ENCODE data around the gene GBP1. TPM values are rescaled to one million over a fixed set of nuclear protein-coding genes. Genes with fewer than 3 reads are reported as not detected.
"Not testable (repeated sequence)": the region's sequence is repeated elsewhere in the genome, so short reads cannot be mapped to it uniquely, and the experiment has no call there.

The GBP1 gene
- total RNA-seq, 1 donor from 2014 or later: 29.0 TPM

GRCh38 chr1:89050649-89051033, 14.4 kb downstream of the GBP1 start:
- H3K4me3 ChIP-seq (ENCODE audit: low read depth, low read length): no peak overlapping the region
- H3K27me3 ChIP-seq (ENCODE audit: control insufficient read depth, insufficient read depth, low read length): no peaks in the 10 kb centered on the region
- TF ChIP-seq CTCF (IDR thresholded peaks at IDR 0.05; ENCODE audit: insufficient read depth, low read length, poor library complexity, severe bottlenecking): no peak

GRCh38 chr1:89049901-89050648, 14.9 kb downstream of the GBP1 start:
- not testable (repeated sequence) for H3K27me3 ChIP-seq (ENCODE audit: control insufficient read depth, insufficient read depth, low read length); H3K36me3 ChIP-seq (ENCODE audit: control insufficient read depth, insufficient read depth, low read length); H3K4me3 ChIP-seq (ENCODE audit: low read depth, low read length); DNase-seq (ENCODE audit: low read depth)

More at GRCh38 chr1:89050649-89051033, 14.4 kb downstream of the GBP1 start:
- DNase-seq (ENCODE audit: low read depth): no peak
- no peaks in the 10 kb centered on the region for H3K36me3 ChIP-seq (ENCODE audit: control insufficient read depth, insufficient read depth, low read length)

GRCh38 chr1:89049187-89049586, 15.8 kb downstream of the GBP1 start:
- not testable (repeated sequence) for H3K4me3 ChIP-seq (ENCODE audit: low read depth, low read length); H3K36me3 ChIP-seq (ENCODE audit: control insufficient read depth, insufficient read depth, low read length); DNase-seq (ENCODE audit: low read depth); H3K27me3 ChIP-seq (ENCODE audit: control insufficient read depth, insufficient read depth, low read length)

GRCh38 chr1:89047734-89048133, 17.3 kb downstream of the GBP1 start:
- DNase-seq (ENCODE audit: low read depth): no peak
- Histone ChIP-seq H3K27me3 (ENCODE audit: control insufficient read depth, insufficient read depth, low read length) (no peaks in the 10 kb centered on the region), H3K4me3 (ENCODE audit: low read depth, low read length) (no peak overlapping the region), H3K36me3 (ENCODE audit: control insufficient read depth, insufficient read depth, low read length) (no peaks in the 10 kb centered on the region)
- TF ChIP-seq CTCF (IDR thresholded peaks at IDR 0.05; ENCODE audit: insufficient read depth, low read length, poor library complexity, severe bottlenecking): no peak

- H3K4me3 ChIP-seq (ENCODE audit: low read depth, low read length); H3K36me3 ChIP-seq (ENCODE audit: control insufficient read depth, insufficient read depth, low read length); H3K27me3 ChIP-seq (ENCODE audit: control insufficient read depth, insufficient read depth, low read length); DNase-seq (ENCODE audit: low read depth): not testable (repeated sequence)
Measured at GRCh38 chr1:89046318-89047183, 18.5 kb downstream of the GBP1 start.

GRCh38 chr1:89044970-89045721, 19.9 kb downstream of the GBP1 start:
- Histone ChIP-seq H3K4me3 (ENCODE audit: low read depth, low read length) (no peak overlapping the region), H3K36me3 (ENCODE audit: control insufficient read depth, insufficient read depth, low read length) (no peaks in the 10 kb centered on the region), H3K27me3 (ENCODE audit: control insufficient read depth, insufficient read depth, low read length) (no peaks in the 10 kb centered on the region)
- no peak for DNase-seq (ENCODE audit: low read depth)
- TF ChIP-seq CTCF (IDR thresholded peaks at IDR 0.05; ENCODE audit: insufficient read depth, low read length, poor library complexity, severe bottlenecking): no peak

- no peaks in the 10 kb centered on the region for H3K36me3 ChIP-seq (ENCODE audit: control insufficient read depth, insufficient read depth, low read length)
- DNase-seq (ENCODE audit: low read depth): no peak
- no peak for TF ChIP-seq CTCF (IDR thresholded peaks at IDR 0.05; ENCODE audit: insufficient read depth, low read length, poor library complexity, severe bottlenecking)
- H3K4me3 ChIP-seq (ENCODE audit: low read depth, low read length): no peak overlapping the region
- H3K27me3 ChIP-seq (ENCODE audit: control insufficient read depth, insufficient read depth, low read length): no peaks in the 10 kb centered on the region
Measured at GRCh38 chr1:89043940-89044339, 21.1 kb downstream of the GBP1 start.

All from kidney epithelial cell (primary cell).